Neural progenitor cell (in vitro differentiated cells): ENCODE data around the gene WDR27.

Experiments used
- EZH2 ChIP-seq: fragments of 200-600 bp; sonication (generic); IDR thresholded peaks from 2 replicates; pipeline ENCODE4 v1.6.1; 2017; ENCODE audit warnings: antibody characterized with exemption, mild to moderate bottlenecking, moderate library complexity
- TF ChIP-seq, protein P1 (sequence below): fragments of 200-600 bp; sonication (generic); IDR thresholded peaks from 2 replicates; pipeline ENCODE4 v1.5.1; 2017; ENCODE audit warnings: antibody characterized with exemption, mild to moderate bottlenecking

DNA sequence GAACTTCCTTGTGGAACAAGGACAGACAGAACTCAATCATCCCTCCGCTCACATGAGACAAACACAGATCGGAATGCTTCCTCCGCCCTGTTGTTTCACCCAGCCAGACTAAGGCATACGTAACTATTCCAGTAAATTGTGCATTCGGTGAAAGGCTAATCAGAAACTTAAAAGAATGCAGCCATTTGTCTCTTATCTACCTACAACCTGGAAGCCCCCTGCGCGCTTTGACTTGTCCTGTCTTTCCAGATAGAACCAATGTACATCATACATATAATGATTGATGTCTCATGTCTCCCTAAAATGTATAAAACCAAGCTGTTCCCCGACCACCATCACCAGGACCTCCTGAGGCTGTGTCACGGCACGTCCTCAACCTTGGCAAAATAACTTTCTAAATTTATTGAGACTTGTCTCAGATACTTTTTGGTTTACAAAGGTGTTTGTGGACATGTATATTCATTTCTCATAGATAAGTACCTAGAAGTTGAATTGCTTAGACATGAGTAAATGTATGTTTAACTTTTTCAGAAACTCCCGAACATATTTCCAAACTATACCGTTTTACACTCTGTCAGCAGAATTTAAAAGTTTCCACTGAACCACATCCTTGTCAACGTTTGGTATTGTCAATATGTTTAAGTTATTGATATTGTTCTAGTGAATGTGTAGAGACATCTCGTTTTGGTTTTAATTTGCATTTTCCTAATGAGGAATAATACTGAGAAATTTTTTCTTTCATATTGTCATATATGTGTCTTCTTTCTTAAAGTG is 250.6 kb downstream of the WDR27 start:
- TF ChIP-seq, protein P1, sequence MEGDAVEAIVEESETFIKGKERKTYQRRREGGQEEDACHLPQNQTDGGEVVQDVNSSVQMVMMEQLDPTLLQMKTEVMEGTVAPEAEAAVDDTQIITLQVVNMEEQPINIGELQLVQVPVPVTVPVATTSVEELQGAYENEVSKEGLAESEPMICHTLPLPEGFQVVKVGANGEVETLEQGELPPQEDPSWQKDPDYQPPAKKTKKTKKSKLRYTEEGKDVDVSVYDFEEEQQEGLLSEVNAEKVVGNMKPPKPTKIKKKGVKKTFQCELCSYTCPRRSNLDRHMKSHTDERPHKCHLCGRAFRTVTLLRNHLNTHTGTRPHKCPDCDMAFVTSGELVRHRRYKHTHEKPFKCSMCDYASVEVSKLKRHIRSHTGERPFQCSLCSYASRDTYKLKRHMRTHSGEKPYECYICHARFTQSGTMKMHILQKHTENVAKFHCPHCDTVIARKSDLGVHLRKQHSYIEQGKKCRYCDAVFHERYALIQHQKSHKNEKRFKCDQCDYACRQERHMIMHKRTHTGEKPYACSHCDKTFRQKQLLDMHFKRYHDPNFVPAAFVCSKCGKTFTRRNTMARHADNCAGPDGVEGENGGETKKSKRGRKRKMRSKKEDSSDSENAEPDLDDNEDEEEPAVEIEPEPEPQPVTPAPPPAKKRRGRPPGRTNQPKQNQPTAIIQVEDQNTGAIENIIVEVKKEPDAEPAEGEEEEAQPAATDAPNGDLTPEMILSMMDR = no peak
- TF ChIP-seq EZH2 = no peak
